Stomach (tissue), 4 donors: ENCODE data around the gene GOLGA6L10.
"Not testable (repeated sequence)": the region's sequence is repeated elsewhere in the genome, so short reads cannot be mapped to it uniquely, and the experiment has no call there.

Source experiments
- CTCF ChIP-seq, 7 experiments: fragments of 450-650 bp in 4 of 7; fragments of 200-600 bp in 3 of 7; sonication (generic) in 3 of 7; IDR thresholded peaks; one replicate each; pipeline ENCODE4 v1.5.1; 2016 to 2019; ENCODE audit warnings: antibody characterized with exemption in 7 of 7, control low read depth in 2 of 7, mild to moderate bottlenecking in 1 of 7
- POLR2A ChIP-seq, 4 donors: fragments of 450-650 bp; IDR thresholded peaks; one replicate each; pipeline ENCODE4 v1.6.1; 2016; ENCODE audit warnings: antibody characterized with exemption in 4 of 4, control low read depth in 2 of 4, mild to moderate bottlenecking in 1 of 4, moderate library complexity in 1 of 4

GRCh38 chr15:82327372-82327771, 21.9 kb downstream of the GOLGA6L10 start:
- not testable (repeated sequence) for TF ChIP-seq CTCF, POLR2A (IDR thresholded peaks at IDR 0.05)
